D341Med (cell line): ENCODE results near the gene BCKDK.
A peak's percentile ranks its signal among the peaks of the same experiment; 100 is the strongest.

Experiments
- DNase-seq: peaks from one replicate; pipeline ENCODE4 v3.0.0; 2012; ENCODE audit warnings: low spot score

BCKDK gene

GRCh38 chr16:31108035-31108793 is at the start of gene BCKDK:
TSS of gene BCKDK (plus strand) at chr16:31108386. CDS start at chr16:31109224, 838 bp downstream.
- peak; percentile 92 for DNase-seq

GRCh38 chr16:31061126-31061812 is 46.9 kb upstream of the BCKDK start:
- DNase-seq, result no peak

- DNase-seq, result no peak
Observed at GRCh38 chr16:31061813-31062440, 46.3 kb upstream of the BCKDK start.

GRCh38 chr16:31063495-31063842 is 44.7 kb upstream of the BCKDK start:
- no peak for DNase-seq

GRCh38 chr16:31063843-31064611 is 44.2 kb upstream of the BCKDK start:
- DNase-seq, result peak; percentile 14

- peak; percentile 90 for DNase-seq
Observed at GRCh38 chr16:31064882-31065461, 43.2 kb upstream of the BCKDK start.

GRCh38 chr16:31067342-31067741 is 40.8 kb upstream of the BCKDK start:
- no peak for DNase-seq

GRCh38 chr16:31071861-31072260 is 36.3 kb upstream of the BCKDK start:
- peak; percentile 22 for DNase-seq

GRCh38 chr16:31072540-31073141 is 35.5 kb upstream of the BCKDK start:
- DNase-seq, result peak; percentile 30

- peak; percentile 88 for DNase-seq
Observed at GRCh38 chr16:31073142-31073969, 34.8 kb upstream of the BCKDK start.

GRCh38 chr16:31073970-31074813 is 34.0 kb upstream of the BCKDK start, which contains the start of the genes ZNF646 and ZNF668:
TSS of gene ZNF646 (plus strand) at chr16:31074422. CDS start at chr16:31076325, 1,903 bp downstream.
TSS of gene ZNF668 (minus strand) at chr16:31074240. CDS start at chr16:31064459, 9,781 bp downstream.
- peak; percentile 89 for DNase-seq

- DNase-seq, result no peak
Observed at GRCh38 chr16:31074814-31075183, 33.4 kb upstream of the BCKDK start.

GRCh38 chr16:31076319-31076718 is 31.9 kb upstream of the BCKDK start:
- no peak for DNase-seq

GRCh38 chr16:31077024-31077423 is 31.2 kb upstream of the BCKDK start:
- no peak for DNase-seq

GRCh38 chr16:31077592-31078396 is 30.4 kb upstream of the BCKDK start:
- peak; percentile 14 for DNase-seq

GRCh38 chr16:31078597-31079341 is 29.4 kb upstream of the BCKDK start:
- DNase-seq, result peak; percentile 9

- DNase-seq, result peak; percentile 22
Observed at GRCh38 chr16:31079342-31079944, 28.7 kb upstream of the BCKDK start.
